ENCODE results near the gene SPHK1.

SPHK1 gene

DNA sequence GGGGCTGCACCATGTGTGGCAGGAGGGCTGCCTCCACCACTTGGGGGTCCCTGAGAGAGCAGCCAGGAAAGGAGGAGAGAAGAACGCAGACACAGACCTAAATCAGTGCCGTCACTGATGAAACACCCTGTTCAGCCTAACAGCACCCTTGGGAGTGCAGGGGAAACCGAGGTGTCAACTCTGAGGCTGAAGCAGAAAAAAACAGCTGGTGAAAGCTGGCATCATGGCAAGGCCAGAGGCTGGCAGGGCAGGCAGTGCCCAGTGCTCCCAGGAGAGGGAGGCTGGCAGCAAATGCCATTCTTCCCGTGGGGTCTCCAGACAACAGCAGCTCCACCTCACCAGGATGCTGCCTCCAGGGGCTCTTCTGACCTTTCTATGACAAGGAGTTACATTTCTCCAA, 23.1 kb downstream of the SPHK1 start:
- DNase-seq (ENCODE audit: low spot score), result no peak

DNA sequence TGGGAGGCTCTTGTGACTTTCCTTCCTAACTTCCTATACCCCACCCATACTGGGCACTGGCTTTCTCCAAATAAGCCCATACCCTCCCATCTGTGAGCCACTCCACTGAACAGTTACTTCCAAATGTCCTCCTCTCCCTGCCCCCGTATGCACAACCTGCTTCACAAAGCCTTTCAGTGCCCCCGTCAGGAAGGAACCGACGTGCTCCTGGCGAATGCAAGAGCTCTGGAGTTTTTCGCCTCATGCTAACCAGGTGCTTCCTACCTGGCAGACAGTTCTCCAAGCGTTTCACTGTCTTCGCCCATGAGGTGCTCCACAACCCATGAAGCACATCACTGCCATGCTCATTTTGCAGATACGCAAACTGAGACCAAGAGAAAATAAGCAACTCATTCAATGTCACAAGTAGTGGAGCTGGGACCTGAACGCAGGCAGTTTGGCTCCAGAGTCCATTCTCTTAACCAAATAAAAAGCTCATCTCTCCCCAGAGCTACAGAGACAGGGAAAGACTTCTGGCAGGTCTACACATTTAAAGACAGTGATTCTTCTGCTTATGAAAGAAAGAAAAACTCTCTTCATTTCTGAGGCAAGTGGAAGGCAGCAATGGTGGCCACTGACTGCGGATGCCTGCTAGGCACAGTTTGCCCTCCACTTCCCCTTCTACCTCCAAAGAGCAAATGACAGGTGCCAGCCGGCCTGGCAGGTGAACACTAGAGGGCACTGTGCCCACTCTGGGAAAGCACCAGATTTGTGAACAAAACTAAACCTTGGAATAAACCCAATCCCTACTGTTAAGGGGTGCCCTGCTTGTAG, 23.8 kb downstream of the SPHK1 start:
- peak; percentile 63 for DNase-seq (ENCODE audit: low spot score)

DNA sequence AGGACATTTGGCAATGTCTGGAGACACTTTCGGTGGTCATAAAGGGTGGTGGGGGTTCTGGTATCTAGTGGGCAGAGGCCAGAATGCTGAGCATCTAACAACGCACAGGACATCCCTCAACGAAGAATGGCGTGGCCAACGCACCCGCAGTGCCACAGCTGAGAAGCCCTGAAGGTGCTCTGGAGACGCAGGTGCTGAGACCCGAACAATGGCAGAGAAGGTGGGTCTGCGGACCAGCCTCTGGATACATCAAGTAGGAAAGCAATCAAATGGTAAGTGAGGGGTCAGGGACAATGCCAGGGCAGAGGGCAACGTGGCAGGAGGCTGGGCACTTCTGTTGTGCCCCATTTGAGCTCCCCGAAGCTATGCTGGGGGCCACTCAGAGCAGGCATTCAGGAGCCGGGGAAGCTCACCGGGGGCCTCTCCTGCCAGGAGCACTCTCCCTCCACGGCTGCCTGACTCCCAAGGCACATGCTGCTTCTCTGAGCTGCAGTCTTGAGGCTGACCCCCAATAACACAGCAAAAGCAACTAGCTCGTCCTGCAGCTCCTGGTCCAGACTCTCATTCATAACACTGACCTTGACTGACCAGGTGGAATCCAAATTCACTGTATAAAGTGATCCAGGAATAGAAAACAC, 26.0 kb downstream of the SPHK1 start:
- no peak for DNase-seq (ENCODE audit: low spot score)

DNA sequence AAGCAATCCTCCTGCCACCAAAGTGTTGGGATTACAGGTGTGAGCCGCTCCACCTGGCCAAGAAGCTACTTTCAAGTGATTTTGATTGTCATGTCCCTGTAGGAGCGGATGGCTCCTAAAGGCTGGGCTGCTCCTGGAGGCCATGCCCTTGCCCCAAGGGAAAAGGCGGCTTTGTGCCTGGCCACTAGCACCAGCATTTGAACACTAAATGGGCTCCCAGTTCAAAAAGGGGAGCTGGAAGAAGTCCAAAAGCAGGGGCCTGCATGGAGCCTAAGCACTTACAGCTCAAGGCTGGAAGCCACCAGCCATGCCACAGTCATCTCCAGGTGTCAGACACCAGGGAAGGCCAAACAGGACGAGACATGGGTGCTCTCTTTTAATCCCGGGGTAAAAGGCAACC, 26.8 kb downstream of the SPHK1 start:
- DNase-seq (ENCODE audit: low spot score), result no peak

DNA sequence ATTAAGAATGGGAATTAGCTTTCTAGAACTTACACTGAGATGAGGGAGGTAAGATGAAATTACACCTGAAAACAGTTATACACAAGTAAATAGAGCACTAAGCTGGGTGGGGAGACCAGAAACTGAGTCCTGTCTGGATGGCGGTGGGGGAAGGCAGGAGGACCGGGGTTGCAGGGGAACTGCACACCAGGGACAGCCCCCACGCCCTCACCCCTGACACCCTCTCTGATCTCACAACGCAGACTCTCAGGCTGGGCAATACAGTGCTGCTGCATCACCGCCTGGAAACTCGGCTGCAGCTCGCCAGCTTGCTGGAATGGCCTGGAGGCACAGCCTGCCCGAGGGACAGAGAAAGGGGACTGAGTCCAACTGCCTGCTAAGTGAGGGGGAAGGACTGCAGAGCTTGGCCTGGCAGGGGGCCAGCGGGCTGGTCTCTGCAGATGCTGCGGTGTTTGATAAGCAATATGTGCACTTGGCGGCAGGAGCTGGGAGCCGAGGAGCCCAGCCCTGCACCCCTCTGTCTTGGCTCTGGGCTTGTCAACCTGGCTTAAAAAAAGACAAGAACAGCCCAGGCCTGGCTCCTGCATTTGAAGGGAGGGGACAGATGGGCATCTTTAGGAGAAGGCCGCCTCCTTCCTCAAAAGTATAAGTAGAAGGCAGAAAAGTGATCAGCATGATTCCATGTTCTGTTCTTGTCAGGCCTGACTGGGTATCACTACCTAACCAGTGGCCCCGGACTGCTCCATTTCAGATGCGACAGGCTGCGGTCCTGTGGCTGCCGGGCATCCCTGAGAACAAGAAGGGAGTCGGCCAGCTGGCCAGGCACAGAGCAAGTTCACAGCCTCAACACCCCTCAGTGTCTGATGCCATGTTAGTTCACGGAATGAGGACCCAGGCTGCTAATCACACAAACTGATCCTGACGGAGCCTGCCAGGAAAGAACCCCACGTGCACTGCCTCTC, 30.2 kb downstream of the SPHK1 start:
- DNase-seq (ENCODE audit: low spot score), result no peak

DNA sequence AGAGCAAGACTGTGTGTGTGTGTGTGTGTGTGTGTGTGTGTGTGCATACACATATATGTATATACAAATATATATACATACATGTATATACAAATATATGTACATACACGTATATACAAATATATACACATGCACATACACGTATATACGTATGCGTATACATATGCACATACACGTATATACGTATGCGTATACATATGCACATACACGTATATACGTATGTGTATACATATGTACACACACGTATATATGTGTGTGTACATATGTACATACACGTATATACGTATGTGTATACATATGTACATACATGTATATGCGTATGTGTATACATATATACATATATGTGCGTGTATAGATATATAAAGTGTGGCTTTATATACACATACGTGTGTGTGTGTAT, 31.4 kb downstream of the SPHK1 start:
- DNase-seq (ENCODE audit: low spot score), result no peak

DNA sequence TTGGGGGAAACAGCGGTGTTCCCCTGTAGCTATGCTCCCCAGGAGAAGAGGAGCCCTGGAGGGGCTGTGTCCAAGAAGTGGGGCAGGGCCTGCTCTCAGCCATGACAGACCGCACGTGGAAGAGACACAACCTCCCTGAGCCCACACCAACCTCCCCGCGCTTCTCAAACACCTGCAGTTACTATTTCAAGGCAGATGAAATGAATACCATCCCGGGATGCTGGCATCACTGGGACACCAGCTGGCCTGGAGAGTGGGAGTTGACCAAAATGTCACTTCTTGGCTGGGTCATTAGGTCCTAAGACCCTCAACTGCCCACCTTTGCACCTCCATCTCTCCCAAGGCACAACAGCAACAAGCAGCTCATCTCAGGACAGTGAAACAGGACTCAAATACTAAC, 32.0 kb downstream of the SPHK1 start:
- no peak for DNase-seq (ENCODE audit: low spot score)

DNA sequence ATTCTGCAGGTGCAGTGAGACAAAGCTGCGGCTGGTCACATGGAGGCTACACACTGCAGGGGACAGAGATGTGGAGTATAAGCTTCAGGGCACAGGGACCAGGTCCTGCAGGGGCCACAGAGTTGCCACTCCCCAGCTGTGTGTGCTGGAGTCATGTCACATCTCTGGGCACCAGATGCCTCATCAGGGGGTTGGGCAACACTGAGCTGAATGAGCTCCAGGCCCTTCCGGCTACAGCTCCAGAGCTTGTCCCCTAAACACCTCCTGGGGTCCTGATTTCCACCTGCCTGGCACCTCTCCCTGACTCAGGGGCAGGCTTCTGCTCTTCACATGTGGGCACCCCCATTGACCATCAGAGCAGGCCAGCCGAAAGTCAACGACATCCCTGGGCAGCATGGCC, 32.5 kb downstream of the SPHK1 start:
- DNase-seq (ENCODE audit: low spot score), result no peak

DNA sequence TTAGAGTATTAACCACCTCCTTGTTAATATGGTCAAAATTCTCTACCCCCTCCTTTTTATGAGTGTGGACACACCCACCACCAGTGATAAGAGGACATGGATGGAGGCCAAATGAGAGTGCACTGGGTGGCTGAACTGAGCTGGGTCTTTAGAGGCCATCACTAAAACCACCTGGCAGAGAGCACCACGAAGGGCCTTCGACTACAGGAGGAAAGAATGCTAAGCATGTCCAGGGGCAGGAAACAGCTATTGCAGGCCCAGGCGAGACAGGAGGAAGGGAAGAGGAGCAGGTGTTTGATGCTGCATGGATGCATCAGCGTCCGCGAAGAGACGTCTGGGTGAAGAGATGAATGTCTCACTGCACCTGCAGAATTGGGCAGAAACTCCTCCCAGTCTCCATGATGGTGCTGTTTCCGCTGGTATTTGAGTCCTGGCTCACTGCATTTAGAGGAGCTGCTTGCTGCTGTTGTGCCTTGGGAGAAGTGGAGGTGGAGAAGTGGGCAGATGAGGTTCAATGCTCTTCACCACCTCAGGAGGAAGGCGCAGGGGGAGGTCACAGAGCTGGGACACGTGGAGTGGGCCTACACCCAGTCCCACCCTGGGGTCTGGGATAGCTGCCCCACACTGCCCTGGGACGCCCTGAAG, 33.2 kb downstream of the SPHK1 start:
- DNase-seq (ENCODE audit: low spot score), result no peak

DNA sequence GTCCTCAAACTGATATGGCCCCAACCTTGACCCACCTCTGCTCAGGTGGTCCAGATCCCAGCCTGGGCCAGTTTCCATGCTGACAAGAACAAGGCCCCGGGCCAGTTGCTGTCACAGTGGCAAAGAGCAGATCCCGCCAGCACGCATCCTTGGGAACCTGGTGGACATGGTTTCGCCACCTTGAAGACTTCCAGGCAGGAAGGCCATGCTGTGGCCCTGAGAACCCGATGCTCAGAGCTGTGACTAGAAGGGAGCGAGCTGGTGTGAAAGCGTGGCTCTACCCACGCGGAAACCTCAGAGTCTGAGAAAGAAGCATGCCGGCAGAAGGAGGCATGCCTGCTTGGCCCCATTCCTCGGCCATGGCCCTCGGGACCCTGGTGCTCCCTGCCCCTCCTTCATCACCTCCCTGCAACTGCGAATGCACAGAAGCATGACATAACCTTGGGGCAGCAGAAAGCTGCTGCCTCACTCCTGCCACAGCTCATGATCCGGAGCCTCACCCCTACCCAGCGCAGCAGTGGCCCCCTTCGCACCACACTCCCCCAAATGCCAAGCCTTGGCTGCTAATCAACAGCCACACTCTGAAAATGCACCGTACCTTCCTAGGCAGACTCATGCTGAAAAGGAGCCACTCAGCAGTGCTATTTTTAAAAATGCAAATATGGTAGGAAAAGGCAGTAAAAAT, 35.3 kb downstream of the SPHK1 start:
- no peak for DNase-seq (ENCODE audit: low spot score)

DNA sequence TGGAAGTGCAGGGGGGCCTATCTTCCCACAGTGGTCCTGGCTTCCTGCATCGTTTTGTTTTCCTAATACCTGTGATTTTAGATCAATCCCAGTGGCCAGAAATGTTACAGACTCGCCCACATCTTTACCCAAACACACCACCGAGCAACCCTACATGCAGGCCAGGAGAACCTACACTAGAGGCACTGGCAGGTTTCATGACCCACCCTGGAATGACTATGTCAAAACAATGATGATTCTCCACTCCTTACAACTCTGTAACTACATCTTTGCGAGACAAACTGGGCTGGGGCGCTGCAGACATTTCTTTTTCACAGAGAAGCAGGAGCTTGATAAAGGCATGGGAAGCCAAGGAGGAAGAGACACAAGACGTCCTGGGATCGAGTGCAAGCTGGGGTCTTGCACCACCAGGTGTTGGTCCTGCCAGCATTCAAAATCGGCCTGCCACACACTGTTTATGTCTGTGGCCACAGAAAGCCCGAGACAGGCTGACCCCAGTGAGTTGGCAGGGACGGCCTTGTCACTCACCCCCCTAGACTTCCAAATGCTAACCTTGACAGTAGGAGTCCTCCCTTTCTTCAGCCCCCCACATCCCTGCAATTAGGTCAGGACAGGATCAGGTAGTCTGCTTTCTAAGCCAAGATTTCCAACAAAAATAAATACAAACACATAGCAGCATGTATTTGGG, 36.1 kb downstream of the SPHK1 start:
- DNase-seq (ENCODE audit: low spot score), result no peak

DNA sequence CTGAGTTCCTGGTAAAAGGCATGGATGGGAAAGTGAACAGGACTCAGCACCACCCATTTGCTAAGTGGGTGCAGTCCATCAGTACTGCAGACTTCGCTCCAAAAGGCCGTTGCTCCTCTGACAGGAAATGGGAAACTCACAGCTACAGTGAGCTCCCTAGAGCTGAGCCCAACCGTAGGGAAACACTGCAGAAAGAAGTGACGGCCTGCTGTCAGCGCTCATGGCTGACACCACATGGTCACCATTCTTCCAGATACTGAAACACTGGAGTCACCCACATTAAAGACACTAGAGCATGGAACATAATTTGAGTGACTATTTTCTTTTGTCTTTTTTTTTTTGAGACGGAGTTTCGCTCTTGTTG, 36.6 kb downstream of the SPHK1 start:
- no peak for DNase-seq (ENCODE audit: low spot score)

DNA sequence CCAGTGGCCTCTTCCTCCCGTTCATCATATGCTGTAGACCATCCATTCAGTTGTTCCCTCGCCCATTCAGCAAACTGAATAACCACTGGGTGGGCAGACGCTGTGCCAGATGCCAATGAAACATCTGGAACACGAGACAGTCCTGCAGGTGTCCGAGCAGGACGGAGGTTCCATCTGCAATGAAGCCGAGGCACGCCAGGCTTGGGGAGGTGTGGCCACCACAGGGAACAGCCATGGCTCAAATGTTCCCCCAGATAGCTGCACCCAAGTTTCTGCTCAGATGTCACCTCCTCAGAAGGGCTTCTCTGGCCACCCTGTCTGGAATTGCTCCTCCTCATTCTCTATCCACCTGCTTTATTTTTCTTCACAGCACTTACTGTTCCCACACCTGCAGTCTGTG, 38.0 kb downstream of the SPHK1 start:
- DNase-seq (ENCODE audit: low spot score), result no peak

DNA sequence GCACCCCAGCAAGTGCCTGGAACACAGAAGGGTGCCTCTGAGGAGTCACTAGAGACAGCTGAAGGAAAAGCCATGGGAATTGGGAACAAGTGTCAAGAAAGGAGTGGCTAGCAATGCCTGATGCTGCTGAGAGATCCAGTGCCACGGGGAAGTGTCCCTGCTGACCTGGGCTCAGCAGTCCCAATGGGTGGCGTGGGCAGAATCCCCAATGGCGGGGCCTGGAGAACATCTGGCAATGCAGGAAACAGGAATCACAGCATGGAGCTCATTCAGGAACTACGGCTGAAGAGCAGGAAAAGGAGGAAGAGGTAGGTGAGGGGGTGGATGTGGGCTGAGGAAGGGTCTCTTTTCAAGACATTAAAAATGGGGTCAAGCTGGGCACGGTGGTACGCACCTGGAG, 38.5 kb downstream of the SPHK1 start:
- DNase-seq (ENCODE audit: low spot score), result no peak

DNA sequence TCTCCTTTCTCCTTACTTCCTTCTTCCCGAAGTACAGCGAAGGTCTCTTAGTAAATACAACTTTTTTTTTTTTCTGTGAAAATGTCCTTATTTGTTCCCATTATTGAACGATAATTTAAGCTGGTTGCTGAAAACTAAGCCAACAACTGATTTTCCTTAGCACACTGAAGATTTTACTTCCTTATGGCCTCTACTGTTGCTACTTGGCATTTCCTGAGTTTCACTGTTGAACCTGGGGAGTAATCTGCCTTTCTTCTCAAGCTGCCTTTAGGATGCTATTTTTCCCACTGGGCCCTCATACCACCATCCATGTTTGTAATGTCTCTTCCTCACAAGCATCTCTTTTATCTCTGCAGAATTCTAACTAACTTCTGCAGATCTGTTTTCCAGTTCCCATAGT, 42.4 kb downstream of the SPHK1 start:
- no peak for DNase-seq (ENCODE audit: low spot score)

DNA sequence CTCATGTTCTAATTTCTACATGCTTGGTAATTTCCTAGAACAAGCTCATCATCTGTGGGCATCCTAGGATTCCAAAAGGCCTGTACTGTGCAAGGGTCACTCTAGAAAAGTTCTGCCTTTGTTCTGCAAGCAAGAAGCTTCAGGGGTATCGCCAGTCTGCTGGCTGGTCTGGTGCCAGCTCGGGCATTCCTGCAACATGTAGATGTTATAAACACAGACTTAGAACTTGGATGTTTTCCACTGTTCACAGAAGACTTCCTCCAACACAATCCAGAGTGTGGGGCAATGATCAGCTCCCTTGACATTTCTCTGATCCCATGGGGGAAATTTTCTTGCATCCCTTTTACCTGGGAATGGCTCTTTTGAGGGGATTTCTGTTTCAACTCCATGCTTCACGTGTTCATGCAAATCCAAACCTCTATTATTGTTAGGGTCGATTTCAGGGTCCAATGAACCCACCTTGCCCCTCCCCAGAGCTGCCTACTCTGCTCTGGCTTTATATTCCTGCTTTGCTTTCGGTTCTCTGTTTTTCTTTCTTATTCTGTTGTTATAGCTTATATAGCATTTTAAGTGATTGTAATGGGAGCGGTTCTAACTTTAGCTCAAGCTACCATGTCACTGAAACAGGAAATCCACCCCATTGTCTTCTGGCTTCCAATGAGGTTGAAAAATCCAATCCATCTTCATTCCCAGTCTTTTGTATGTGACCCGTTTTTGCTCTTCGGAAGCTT, 43.3 kb downstream of the SPHK1 start:
- DNase-seq (ENCODE audit: low spot score), result peak; percentile 32

DNA sequence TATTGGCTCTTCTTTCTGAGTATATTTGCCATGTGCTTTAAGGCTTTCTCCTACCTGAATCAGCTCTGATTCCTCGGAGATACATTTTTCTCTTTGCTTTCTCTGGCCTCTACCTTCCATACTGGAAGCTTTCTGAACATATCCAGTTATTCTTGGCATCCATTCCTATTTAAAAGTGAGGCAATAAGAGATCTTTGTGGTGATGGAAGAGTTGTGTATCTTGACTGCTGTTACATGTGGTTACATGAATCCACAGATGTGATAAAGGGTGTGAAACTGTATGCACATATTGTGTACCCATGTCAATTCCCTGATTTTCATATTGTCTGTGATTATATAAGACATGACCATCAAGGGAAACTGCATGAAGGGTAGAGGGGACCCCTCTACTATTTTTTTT, 44.1 kb downstream of the SPHK1 start:
- no peak for DNase-seq (ENCODE audit: low spot score)

DNA sequence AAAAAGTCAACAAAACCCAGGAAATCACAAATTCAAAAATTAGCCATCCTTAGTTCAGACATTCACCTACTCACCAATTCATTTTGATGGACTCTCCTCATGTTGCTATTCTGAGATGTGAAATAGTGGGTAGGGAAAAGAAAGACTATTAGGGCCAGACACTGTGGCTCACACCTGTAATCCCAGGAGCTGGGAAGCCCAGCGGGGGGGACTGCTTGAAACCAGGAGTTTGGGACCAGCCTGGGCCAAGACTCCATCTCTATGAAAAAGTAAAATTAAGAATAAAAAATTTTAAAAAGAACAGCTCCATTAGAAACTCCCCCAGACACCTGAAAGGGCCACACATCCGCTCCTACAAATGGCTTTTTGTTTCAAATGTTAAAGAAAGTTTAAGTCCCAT, 47.1 kb downstream of the SPHK1 start:
- no peak for DNase-seq (ENCODE audit: low spot score)

DNA sequence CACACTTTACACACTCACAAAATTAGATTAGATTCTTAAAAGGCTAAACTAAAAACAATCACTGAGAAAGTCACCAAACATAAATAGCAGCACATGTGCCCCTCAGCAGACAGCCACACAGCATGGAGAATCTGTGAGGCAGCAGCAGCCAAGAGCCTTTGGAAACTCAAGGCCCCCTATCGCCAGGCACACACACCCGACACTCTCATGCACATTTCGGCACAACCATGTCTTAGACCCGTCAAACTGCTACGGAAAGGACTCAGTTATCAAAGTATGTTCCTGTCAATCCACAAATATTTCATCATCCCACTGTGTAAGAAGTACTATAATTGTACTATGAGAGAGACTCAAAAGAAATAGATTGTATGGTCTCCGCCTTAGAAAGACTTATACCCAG, 47.6 kb downstream of the SPHK1 start:
- no peak for DNase-seq (ENCODE audit: low spot score)

DNA sequence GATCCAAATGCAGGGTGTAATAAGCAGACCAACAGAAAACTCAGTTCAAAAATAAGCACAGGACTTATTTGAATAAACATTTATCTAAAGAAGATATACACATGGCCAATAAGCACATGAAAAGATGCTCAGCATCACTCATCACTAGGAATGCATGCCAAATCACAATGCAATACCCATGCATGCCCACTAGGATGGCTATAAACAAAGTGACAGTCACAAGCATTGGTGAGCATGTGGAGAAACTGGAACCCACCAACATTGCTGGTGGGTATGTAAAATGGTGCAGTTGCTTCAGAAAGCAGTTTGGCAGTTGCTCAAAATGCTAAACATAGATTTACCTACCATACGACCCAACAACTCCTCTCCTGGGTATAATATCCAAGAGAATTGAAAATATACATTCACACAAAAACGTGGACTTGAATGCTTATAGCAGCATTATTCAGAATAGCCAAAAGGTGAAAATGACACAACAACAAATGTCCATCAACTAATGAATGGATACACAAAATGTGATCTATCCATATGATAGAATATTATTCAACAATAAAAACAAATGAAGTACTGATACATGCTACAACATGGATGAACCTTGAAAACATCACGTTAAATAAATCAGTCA, 48.4 kb downstream of the SPHK1 start:
- no peak for DNase-seq (ENCODE audit: low spot score)
